ENCODE data around the gene AP1B1. TPM values are rescaled to one million over a fixed set of nuclear protein-coding genes. Genes with fewer than 3 reads are reported as not detected.
A peak's percentile ranks its signal among the peaks of the same experiment; 100 is the strongest.

The AP1B1 gene
- total and polyA plus RNA-seq, 2 of the 13 experiments (the other 11 are each of a cell fraction or from before 2014, with no cell fraction given) = 26.6 to 29.7 TPM

DNA sequence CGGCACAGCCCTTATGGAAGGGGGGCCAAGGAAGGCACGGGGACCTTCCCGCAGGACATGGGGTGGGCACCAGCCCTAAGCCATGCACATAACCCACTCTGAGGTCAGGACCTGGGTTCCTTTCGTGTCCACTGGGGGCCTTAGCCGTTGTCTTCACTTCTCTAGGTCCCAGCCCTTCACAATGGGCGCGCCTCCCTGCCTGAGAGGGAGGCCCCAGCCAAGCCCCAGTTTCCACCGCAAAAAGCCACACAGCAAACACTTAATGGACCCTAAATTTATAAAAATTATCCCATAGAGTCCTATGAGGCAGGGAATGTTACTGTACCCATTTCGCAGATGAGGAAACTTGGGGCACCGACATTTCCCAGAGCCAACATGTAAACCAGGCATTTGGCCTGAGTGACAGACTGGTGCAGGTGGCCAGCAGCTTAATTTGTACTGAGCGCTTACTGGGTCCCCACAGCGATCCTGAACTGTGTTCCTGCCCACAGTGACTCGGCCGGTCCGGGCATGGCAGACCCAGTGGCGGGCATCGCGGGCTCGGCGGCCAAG, 80.7 kb downstream of the AP1B1 start:
- peak overlapping the region; percentile 62; the same call in 1 of the 2 replicates for H3K9ac ChIP-seq (ENCODE audit: insufficient read depth, low read depth, low read length)
- no peak overlapping the region for H3K27ac ChIP-seq (ENCODE audit: extremely low read length, insufficient read depth, low read length)
- ATAC-seq (no peak), DNase-seq (ENCODE audit: low spot score) (no peak), FAIRE-seq (no peak)
- H3K36me3 ChIP-seq (replicated peaks in 1 of 2; ENCODE audit: control insufficient read depth in 1 of 2, insufficient read depth in 2 of 2, low read length in 2 of 2) = no peaks in the 10 kb centered on the region
- ChIA-PET CTCF (ENCODE audit: low intra/inter-chr PET ratio, low total read pairs) (interaction anchor here (2.2 kb wide), 1 partner anchor 52 kb away, joined by 8 read pairs; no protein-coding TSS in a partner anchor), POLR2A (no interaction called here)
- H3K27me3 ChIP-seq (ENCODE audit: control insufficient read depth in 1 of 2, insufficient read depth in 2 of 2, low read length in 2 of 2) = no peaks in the 10 kb centered on the region
- no TSS peak for BruUV-seq (replicated peaks)
- TF ChIP-seq, protein P1, sequence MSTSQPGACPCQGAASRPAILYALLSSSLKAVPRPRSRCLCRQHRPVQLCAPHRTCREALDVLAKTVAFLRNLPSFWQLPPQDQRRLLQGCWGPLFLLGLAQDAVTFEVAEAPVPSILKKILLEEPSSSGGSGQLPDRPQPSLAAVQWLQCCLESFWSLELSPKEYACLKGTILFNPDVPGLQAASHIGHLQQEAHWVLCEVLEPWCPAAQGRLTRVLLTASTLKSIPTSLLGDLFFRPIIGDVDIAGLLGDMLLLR (CRISPR knock-in tag; IDR thresholded peaks at IDR 0.05) = 0 out of 2 replicates have a peak, but pooled peaks have one; percentile 11
- TF ChIP-seq ZNF629 (CRISPR knock-in tag; conservative IDR thresholded peaks at IDR 0.05) (peak; percentile 87), ZMYM3 (CRISPR knock-in tag; IDR thresholded peaks at IDR 0.05) (peak; percentile 57), HDAC1 (CRISPR knock-in tag; IDR thresholded peaks at IDR 0.05) (0 out of 2 replicates have a peak, but pooled peaks have one; percentile 18), SP140L (CRISPR knock-in tag; IDR thresholded peaks at IDR 0.05; ENCODE audit: borderline replicate concordance) (no peak)
- TF ChIP-seq, protein P2, sequence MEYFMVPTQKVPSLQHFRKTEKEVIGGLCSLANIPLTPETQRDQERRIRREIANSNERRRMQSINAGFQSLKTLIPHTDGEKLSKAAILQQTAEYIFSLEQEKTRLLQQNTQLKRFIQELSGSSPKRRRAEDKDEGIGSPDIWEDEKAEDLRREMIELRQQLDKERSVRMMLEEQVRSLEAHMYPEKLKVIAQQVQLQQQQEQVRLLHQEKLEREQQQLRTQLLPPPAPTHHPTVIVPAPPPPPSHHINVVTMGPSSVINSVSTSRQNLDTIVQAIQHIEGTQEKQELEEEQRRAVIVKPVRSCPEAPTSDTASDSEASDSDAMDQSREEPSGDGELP (IDR thresholded peaks at IDR 0.05; ENCODE audit: borderline replicate concordance, low read depth) = no peak
- TF ChIP-seq, protein P3, sequence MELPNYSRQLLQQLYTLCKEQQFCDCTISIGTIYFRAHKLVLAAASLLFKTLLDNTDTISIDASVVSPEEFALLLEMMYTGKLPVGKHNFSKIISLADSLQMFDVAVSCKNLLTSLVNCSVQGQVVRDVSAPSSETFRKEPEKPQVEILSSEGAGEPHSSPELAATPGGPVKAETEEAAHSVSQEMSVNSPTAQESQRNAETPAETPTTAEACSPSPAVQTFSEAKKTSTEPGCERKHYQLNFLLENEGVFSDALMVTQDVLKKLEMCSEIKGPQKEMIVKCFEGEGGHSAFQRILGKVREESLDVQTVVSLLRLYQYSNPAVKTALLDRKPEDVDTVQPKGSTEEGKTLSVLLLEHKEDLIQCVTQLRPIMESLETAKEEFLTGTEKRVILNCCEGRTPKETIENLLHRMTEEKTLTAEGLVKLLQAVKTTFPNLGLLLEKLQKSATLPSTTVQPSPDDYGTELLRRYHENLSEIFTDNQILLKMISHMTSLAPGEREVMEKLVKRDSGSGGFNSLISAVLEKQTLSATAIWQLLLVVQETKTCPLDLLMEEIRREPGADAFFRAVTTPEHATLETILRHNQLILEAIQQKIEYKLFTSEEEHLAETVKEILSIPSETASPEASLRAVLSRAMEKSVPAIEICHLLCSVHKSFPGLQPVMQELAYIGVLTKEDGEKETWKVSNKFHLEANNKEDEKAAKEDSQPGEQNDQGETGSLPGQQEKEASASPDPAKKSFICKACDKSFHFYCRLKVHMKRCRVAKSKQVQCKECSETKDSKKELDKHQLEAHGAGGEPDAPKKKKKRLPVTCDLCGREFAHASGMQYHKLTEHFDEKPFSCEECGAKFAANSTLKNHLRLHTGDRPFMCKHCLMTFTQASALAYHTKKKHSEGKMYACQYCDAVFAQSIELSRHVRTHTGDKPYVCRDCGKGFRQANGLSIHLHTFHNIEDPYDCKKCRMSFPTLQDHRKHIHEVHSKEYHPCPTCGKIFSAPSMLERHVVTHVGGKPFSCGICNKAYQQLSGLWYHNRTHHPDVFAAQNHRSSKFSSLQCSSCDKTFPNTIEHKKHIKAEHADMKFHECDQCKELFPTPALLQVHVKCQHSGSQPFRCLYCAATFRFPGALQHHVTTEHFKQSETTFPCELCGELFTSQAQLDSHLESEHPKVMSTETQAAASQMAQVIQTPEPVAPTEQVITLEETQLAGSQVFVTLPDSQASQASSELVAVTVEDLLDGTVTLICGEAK (IDR thresholded peaks at IDR 0.05) = no peak
- TF ChIP-seq, protein P3 (CRISPR knock-in tag; IDR thresholded peaks at IDR 0.05) = 0 out of 2 replicates have a peak, but pooled peaks have one; percentile 23
- no peaks in the 10 kb centered on the region for H3K79me2 ChIP-seq (ENCODE audit: insufficient read depth, low read length)
- intact Hi-C loops (cut with micrococcal nuclease; ENCODE audit: unreplicated experiment) = no loop called here
- peak overlapping the region; percentile 88 for H3K4me2 ChIP-seq (ENCODE audit: low read depth, low read length)
- H3K9me3 ChIP-seq (ENCODE audit: low read length) = no peaks in the 10 kb centered on the region
- no peak overlapping the region for H2AFZ ChIP-seq (ENCODE audit: low read length)
- 88% methylated on average over 6 of the region's 20 CpGs for WGBS (ENCODE audit: low lambda C conversion rate)
- no peaks in the 10 kb centered on the region for H4K20me1 ChIP-seq (ENCODE audit: insufficient read depth, low read length)
- H3K4me1 ChIP-seq (ENCODE audit: insufficient read depth, low read length) = peaks cover 66% of the 10 kb centered on the region
- peak overlapping the region; percentile 74 to 88 (median 83) for H3K4me3 ChIP-seq (replicated peaks in 1 of 3; ENCODE audit: insufficient read depth in 1 of 3, low read depth in 2 of 3, low read length in 3 of 3)
- in situ Hi-C loops (cut with HindIII; ENCODE audit: extremely low pct_ligation_motif_present, low pct_unique_long_range_greater_than_20kb) = loop anchor here (5.0 kb wide), 1 partner anchor 50 kb away; no protein-coding TSS in a partner anchor

Measured in HepG2 (cell line).